Dendritic cell treated with granulocyte-macrophage colony-stimulating factor and Interleukin-4, amounts not matched to agents 40 ng/mL and 50 ng/mL, for 4 days (primary cell): ENCODE data around the gene IGFL4.

Source experiments
- H3K27ac Mint-ChIP-seq: one replicate; pipeline ENCODE4 v1.8.0; 2022; ENCODE audit warnings: mild to moderate bottlenecking, mixed read lengths
- H3K27me3 Mint-ChIP-seq: one replicate; pipeline ENCODE4 v1.8.0; 2022; ENCODE audit warnings: mild to moderate bottlenecking, mixed read lengths
- H3K36me3 Mint-ChIP-seq: one replicate; pipeline ENCODE4 v1.8.0; 2022; ENCODE audit warnings: low read depth, mixed read lengths
- H3K4me1 Mint-ChIP-seq: one replicate; pipeline ENCODE4 v1.8.0; 2022; ENCODE audit warnings: low read depth, mixed read lengths
- H3K4me3 Mint-ChIP-seq: one replicate; pipeline ENCODE4 v1.8.0; 2022; ENCODE audit warnings: mild to moderate bottlenecking, moderate library complexity, mixed read lengths
- H3K9me3 Mint-ChIP-seq: one replicate; pipeline ENCODE4 v1.8.0; 2022; ENCODE audit warnings: mixed read lengths
- intact Hi-C: fragments of 100-400 bp; cut with micrococcal nuclease; formaldehyde crosslinking; loops from one replicate; pipeline ENCODE4 v1.15.0; 2022

IGFL4 gene

GRCh38 chr19:46043519-46043918 lies 2.7 kb upstream of the IGFL4 start:
- no peak overlapping the region for H3K27ac Mint-ChIP-seq
- no peaks in the 10 kb centered on the region for H3K36me3 Mint-ChIP-seq
- peaks cover 71% of the 10 kb centered on the region for H3K27me3 Mint-ChIP-seq
- no peak overlapping the region for H3K4me3 Mint-ChIP-seq
- intact Hi-C loops = no loop called here
- H3K9me3 Mint-ChIP-seq = no peaks in the 10 kb centered on the region
- H3K4me1 Mint-ChIP-seq = no peaks in the 10 kb centered on the region

- Mint-ChIP-seq H3K36me3 (no peaks in the 10 kb centered on the region), H3K9me3 (no peaks in the 10 kb centered on the region), H3K4me1 (no peaks in the 10 kb centered on the region), H3K4me3 (no peak overlapping the region), H3K27me3 (peaks cover 62% of the 10 kb centered on the region), H3K27ac (no peak overlapping the region)
- intact Hi-C loops = no loop called here
Observed at GRCh38 chr19:46042252-46042883, 1.6 kb upstream of the IGFL4 start.

GRCh38 chr19:46040125-46040524 lies 677 bp downstream of the IGFL4 start:
- intact Hi-C loops = no loop called here
- Mint-ChIP-seq H3K27ac (no peak overlapping the region), H3K4me1 (no peaks in the 10 kb centered on the region), H3K27me3 (peaks cover 56% of the 10 kb centered on the region), H3K36me3 (no peaks in the 10 kb centered on the region), H3K9me3 (no peaks in the 10 kb centered on the region), H3K4me3 (no peak overlapping the region)

- intact Hi-C loops = no loop called here
- no peaks in the 10 kb centered on the region for H3K4me1 Mint-ChIP-seq
- H3K9me3 Mint-ChIP-seq = no peaks in the 10 kb centered on the region
- peaks cover 48% of the 10 kb centered on the region for H3K27me3 Mint-ChIP-seq
- no peaks in the 10 kb centered on the region for H3K36me3 Mint-ChIP-seq
- H3K4me3 Mint-ChIP-seq = no peak overlapping the region
- no peak overlapping the region for H3K27ac Mint-ChIP-seq
Observed at GRCh38 chr19:46036744-46037128, 4.1 kb downstream of the IGFL4 start.

- intact Hi-C loops = no loop called here
Observed at GRCh38 chr19:46035986-46036743, 4.6 kb downstream of the IGFL4 start.

GRCh38 chr19:46035546-46035945 lies 5.3 kb downstream of the IGFL4 start:
- Mint-ChIP-seq H3K27ac (no peak overlapping the region), H3K27me3 (peaks cover 42% of the 10 kb centered on the region)

More at GRCh38 chr19:46035986-46036743, 4.6 kb downstream of the IGFL4 start:
- Mint-ChIP-seq H3K27ac (no peak overlapping the region), H3K4me1 (no peaks in the 10 kb centered on the region), H3K27me3 (peaks cover 45% of the 10 kb centered on the region), H3K36me3 (no peaks in the 10 kb centered on the region), H3K9me3 (no peaks in the 10 kb centered on the region), H3K4me3 (no peak overlapping the region)

GRCh38 chr19:46033401-46033800 lies 7.4 kb downstream of the IGFL4 start:
- no peak overlapping the region for H3K27ac Mint-ChIP-seq
- no peak overlapping the region for H3K4me3 Mint-ChIP-seq
- intact Hi-C loops = no loop called here
- H3K27me3 Mint-ChIP-seq = peaks cover 43% of the 10 kb centered on the region
- H3K4me1 Mint-ChIP-seq = peaks cover 5% of the 10 kb centered on the region
- no peaks in the 10 kb centered on the region for H3K36me3 Mint-ChIP-seq
- H3K9me3 Mint-ChIP-seq = no peaks in the 10 kb centered on the region

More at GRCh38 chr19:46035546-46035945, 5.3 kb downstream of the IGFL4 start:
- intact Hi-C loops = no loop called here
- Mint-ChIP-seq H3K36me3 (no peaks in the 10 kb centered on the region), H3K4me3 (no peak overlapping the region), H3K9me3 (no peaks in the 10 kb centered on the region), H3K4me1 (no peaks in the 10 kb centered on the region)

GRCh38 chr19:46032597-46033025 lies 8.2 kb downstream of the IGFL4 start:
- Mint-ChIP-seq H3K27me3 (peaks cover 43% of the 10 kb centered on the region), H3K4me1 (peaks cover 5% of the 10 kb centered on the region), H3K27ac (no peak overlapping the region), H3K4me3 (no peak overlapping the region), H3K9me3 (no peaks in the 10 kb centered on the region), H3K36me3 (no peaks in the 10 kb centered on the region)
- intact Hi-C loops = no loop called here

- H3K4me1 Mint-ChIP-seq = peaks cover 5% of the 10 kb centered on the region
- H3K36me3 Mint-ChIP-seq = no peaks in the 10 kb centered on the region
- H3K27me3 Mint-ChIP-seq = peaks cover 40% of the 10 kb centered on the region
- no peak overlapping the region for H3K27ac Mint-ChIP-seq
- H3K9me3 Mint-ChIP-seq = no peaks in the 10 kb centered on the region
- no peak overlapping the region for H3K4me3 Mint-ChIP-seq
- intact Hi-C loops = no loop called here
Observed at GRCh38 chr19:46031781-46032596, 8.8 kb downstream of the IGFL4 start.

GRCh38 chr19:46030812-46031550 lies 9.8 kb downstream of the IGFL4 start:
- H3K9me3 Mint-ChIP-seq = no peaks in the 10 kb centered on the region
- peaks cover 15% of the 10 kb centered on the region for H3K4me1 Mint-ChIP-seq
- intact Hi-C loops = no loop called here
- H3K36me3 Mint-ChIP-seq = no peaks in the 10 kb centered on the region
- H3K27me3 Mint-ChIP-seq = peaks cover 40% of the 10 kb centered on the region
- no peak overlapping the region for H3K4me3 Mint-ChIP-seq
- no peak overlapping the region for H3K27ac Mint-ChIP-seq

GRCh38 chr19:46025835-46026234 lies 15.0 kb downstream of the IGFL4 start:
- H3K4me3 Mint-ChIP-seq = no peak overlapping the region
- peaks cover 32% of the 10 kb centered on the region for H3K4me1 Mint-ChIP-seq
- H3K36me3 Mint-ChIP-seq = no peaks in the 10 kb centered on the region
- no peak overlapping the region for H3K27ac Mint-ChIP-seq
- no peaks in the 10 kb centered on the region for H3K9me3 Mint-ChIP-seq
- H3K27me3 Mint-ChIP-seq = peaks cover 54% of the 10 kb centered on the region
- intact Hi-C loops = no loop called here

GRCh38 chr19:46023311-46023779 lies 17.5 kb downstream of the IGFL4 start:
- intact Hi-C loops = no loop called here
- peaks cover 27% of the 10 kb centered on the region for H3K4me1 Mint-ChIP-seq
- H3K9me3 Mint-ChIP-seq = no peaks in the 10 kb centered on the region
- H3K27me3 Mint-ChIP-seq = peaks cover 52% of the 10 kb centered on the region
- peaks cover 12% of the 10 kb centered on the region for H3K36me3 Mint-ChIP-seq
- H3K27ac Mint-ChIP-seq = no peak overlapping the region
- H3K4me3 Mint-ChIP-seq = no peak overlapping the region

- Mint-ChIP-seq H3K4me3 (no peak within 1 kb of the TSS), H3K27me3 (peaks cover 52% of the 10 kb centered on the region), H3K9me3 (no peaks in the 10 kb centered on the region), H3K27ac (no peak within 1 kb of the TSS), H3K36me3 (peaks cover 17% of the 10 kb centered on the region), H3K4me1 (peaks cover 27% of the 10 kb centered on the region)
- intact Hi-C loops = no loop called here
Observed at GRCh38 chr19:46022431-46023310, 18.1 kb downstream of the IGFL4 start, which contains the start of gene PGLYRP1. Gene PGLYRP1 (minus strand): TSS chr19:46023053. CDS start chr19:46023021, 32 bp downstream.
